Subcutaneous adipose tissue (tissue), 4 donors: ENCODE results near the gene ARL5C. TPM values are rescaled to one million over a fixed set of nuclear protein-coding genes. Genes with fewer than 3 reads are reported as not detected.

Experiments used
- CTCF ChIP-seq: fragments of 450-650 bp; IDR thresholded peaks from one replicate; pipeline ENCODE4 v1.5.1; 2016; ENCODE audit warnings: low read depth, mild to moderate bottlenecking, control low read depth, antibody characterized with exemption, moderate library complexity
- total RNA-seq, 4 donors: library from RNA; depleted of rRNA; stranded (reverse); fragments of >200 nt; gene quantifications; one replicate each; pipeline ENCODE4 v1.1.0, GENCODE V29; 2016

ARL5C gene
- total RNA-seq, 4 donors from 2014 or later = not detected

GRCh38 chr17:39165178-39165840 lies 652 bp downstream of the ARL5C start:
- no peak for TF ChIP-seq CTCF

- TF ChIP-seq CTCF = no peak
These were observed 1.3 kb downstream of the ARL5C start for GRCh38 chr17:39164675-39165143.

- TF ChIP-seq CTCF = no peak
These were observed 4.0 kb downstream of the ARL5C start for GRCh38 chr17:39161962-39162361.

GRCh38 chr17:39158623-39159022 lies 7.3 kb downstream of the ARL5C start:
- no peak for TF ChIP-seq CTCF

GRCh38 chr17:39156491-39156890 lies 9.5 kb downstream of the ARL5C start:
- no peak for TF ChIP-seq CTCF

GRCh38 chr17:39155654-39156053 lies 10.3 kb downstream of the ARL5C start:
- no peak for TF ChIP-seq CTCF

GRCh38 chr17:39153599-39154051 lies 12.3 kb downstream of the ARL5C start:
- TF ChIP-seq CTCF = no peak
